GM23338 (cell line): Measurements from ENCODE around the gene SH3RF3. TPM values are rescaled to one million over a fixed set of nuclear protein-coding genes. Genes with fewer than 3 reads are reported as not detected.

ENCODE experiments used
- ATAC-seq: fragments of 200-7000 bp; cut with Tn5 transposase; 3 replicates; pipeline ENCODE4 v1.9.1; 2020
- DNase-seq: peaks from one replicate; pipeline ENCODE4 v3.0.0-alpha.2; 2015; ENCODE audit warnings: low spot score
- H2AFZ ChIP-seq: fragments of 200-600 bp; sonication (generic); 2 replicates; pipeline ENCODE4 v1.8.0; 2016; ENCODE audit warnings: antibody characterized with exemption, mild to moderate bottlenecking, moderate library complexity
- H3F3A ChIP-seq: fragments of 200-600 bp; sonication (generic); replicated peaks from 2 replicates; pipeline ENCODE4 v1.8.0; 2017; ENCODE audit warnings: antibody characterized with exemption, mixed run types, low read depth
- H3K27ac ChIP-seq: fragments of 200-600 bp; sonication (generic); 2 replicates; pipeline ENCODE4 v1.6.1; 2016; ENCODE audit warnings: low read depth
- H3K27me3 ChIP-seq: fragments of 200-600 bp; sonication (generic); 2 replicates; pipeline ENCODE4 v1.8.0; 2016; ENCODE audit warnings: mild to moderate bottlenecking, mixed run types, moderate library complexity; ENCODE audit not compliant: insufficient read depth
- H3K36me3 ChIP-seq: fragments of 200-600 bp; sonication (generic); 2 replicates; pipeline ENCODE4 v1.8.0; 2016; ENCODE audit warnings: mild to moderate bottlenecking; ENCODE audit not compliant: insufficient read depth
- H3K4me1 ChIP-seq: fragments of 200-600 bp; sonication (generic); 2 replicates; pipeline ENCODE4 v1.8.0; 2016; ENCODE audit warnings: mild to moderate bottlenecking, moderate library complexity; ENCODE audit not compliant: insufficient read depth
- H3K4me2 ChIP-seq: fragments of 200-600 bp; sonication (generic); 2 replicates; pipeline ENCODE4 v1.7.1; 2017; ENCODE audit warnings: mixed run types
- H3K4me3 ChIP-seq: fragments of 200-600 bp; sonication (generic); 2 replicates; pipeline ENCODE4 v1.6.1; 2016; ENCODE audit warnings: mixed run types
- H3K79me2 ChIP-seq: fragments of 200-600 bp; sonication (generic); replicated peaks from 2 replicates; pipeline ENCODE4 v1.8.0; 2017; ENCODE audit warnings: mild to moderate bottlenecking; ENCODE audit not compliant: insufficient read depth
- H3K9me2 ChIP-seq: fragments of 200-600 bp; sonication (generic); 2 replicates; pipeline ENCODE4 v1.8.0; 2017; ENCODE audit not compliant: insufficient read depth
- H4K20me1 ChIP-seq: fragments of 200-600 bp; sonication (generic); replicated peaks from 2 replicates; pipeline ENCODE4 v1.8.0; 2017; ENCODE audit warnings: mild to moderate bottlenecking; ENCODE audit not compliant: insufficient read depth
- H3K27ac Mint-ChIP-seq: 2 replicates; pipeline ENCODE4 v1.8.0; 2020; ENCODE audit warnings: inconsistent platforms, mild to moderate bottlenecking, moderate library complexity, mixed read lengths
- H3K27me3 Mint-ChIP-seq: 3 replicates; pipeline ENCODE4 v1.8.0; 2022; ENCODE audit warnings: low read depth, mild to moderate bottlenecking, moderate library complexity, mixed read lengths, inconsistent platforms; ENCODE audit not compliant: insufficient read depth, poor library complexity
- H3K36me3 Mint-ChIP-seq: 3 replicates; pipeline ENCODE4 v1.8.0; 2021; ENCODE audit warnings: low read depth, mild to moderate bottlenecking, inconsistent platforms, moderate library complexity, mixed read lengths
- H3K4me1 Mint-ChIP-seq: 3 replicates; pipeline ENCODE4 v1.8.0; 2020; ENCODE audit warnings: mild to moderate bottlenecking, inconsistent platforms, mixed read lengths
- H3K4me3 Mint-ChIP-seq: 3 replicates; pipeline ENCODE4 v1.8.0; 2021; ENCODE audit warnings: moderate library complexity, mild to moderate bottlenecking, inconsistent platforms, mixed read lengths
- H3K9me3 Mint-ChIP-seq: 3 replicates; pipeline ENCODE4 v1.8.0; 2020; ENCODE audit warnings: moderate library complexity, mild to moderate bottlenecking, inconsistent platforms, mixed read lengths
- ETS1 ChIP-seq: IDR thresholded peaks from 2 replicates; pipeline ENCODE4 v1.6.1; 2016; ENCODE audit warnings: antibody characterized with exemption
- EZH2 ChIP-seq: fragments of 200-600 bp; sonication (generic); IDR thresholded peaks from one replicate; pipeline ENCODE4 v1.8.0; 2017; ENCODE audit warnings: antibody characterized with exemption, mild to moderate bottlenecking, low read depth; ENCODE audit not compliant: unreplicated experiment
- EZH2phosphoT487 ChIP-seq: fragments of 200-600 bp; sonication (generic); IDR thresholded peaks from one replicate; pipeline ENCODE4 v1.8.1; 2018; ENCODE audit warnings: antibody characterized with exemption; ENCODE audit not compliant: unreplicated experiment
- JUNB ChIP-seq: IDR thresholded peaks from one replicate; pipeline ENCODE4 v1.6.1; 2016; ENCODE audit warnings: antibody characterized with exemption; ENCODE audit not compliant: unreplicated experiment
- NANOG ChIP-seq: IDR thresholded peaks from 2 replicates; pipeline ENCODE4 v1.6.1; 2016; ENCODE audit warnings: antibody characterized with exemption, borderline replicate concordance
- REST ChIP-seq: IDR thresholded peaks from one replicate; pipeline ENCODE4 v1.6.1; 2018; ENCODE audit warnings: antibody characterized with exemption; ENCODE audit not compliant: unreplicated experiment
- STAT1 ChIP-seq: IDR thresholded peaks from one replicate; pipeline ENCODE4 v1.6.1; 2016; ENCODE audit warnings: antibody characterized with exemption; ENCODE audit not compliant: unreplicated experiment
- polyA plus RNA-seq: library from polyadenylated mRNA; unstranded; fragments of >200 nt; fragmentation: Nextera tagmentation; extraction: Ambion mirVana; gene quantifications from 2 replicates; pipeline ENCODE4 v1.2.1, GENCODE V29; 2016
- total RNA-seq: library from RNA; depleted of rRNA; stranded (reverse); fragments of >200 nt; shearing (Covaris generic); gene quantifications from 2 replicates; pipeline ENCODE4 v1.2.3, GENCODE V29; 2014

Gene SH3RF3
- total and polyA plus RNA-seq, 2 experiments from 2014 or later = 0.11 to 0.63 TPM

- TF ChIP-seq REST (peak; percentile 63), EZH2 (no peak)
- DNase-seq = no peak
- Histone ChIP-seq H3K9me2 (no peaks in the 10 kb centered on the region), H3K79me2 (no peaks in the 10 kb centered on the region), H3K4me1 (peaks cover 3% of the 10 kb centered on the region; the same call in 1 of the 2 replicates), H4K20me1 (no peaks in the 10 kb centered on the region), H2AFZ (no peak overlapping the region), H3F3A (no peaks in the 10 kb centered on the region), H3K27me3 (no peaks in the 10 kb centered on the region), H3K4me2 (no peak overlapping the region), H3K36me3 (no peaks in the 10 kb centered on the region), H3K27ac (no peak overlapping the region), H3K4me3 (no peak overlapping the region)
- Mint-ChIP-seq H3K4me1 (peaks cover 13% of the 10 kb centered on the region), H3K9me3 (no peaks in the 10 kb centered on the region), H3K27me3 (peaks cover 22% of the 10 kb centered on the region), H3K27ac (no peak overlapping the region), H3K36me3 (no peaks in the 10 kb centered on the region), H3K4me3 (no peak overlapping the region)
- no peak for ATAC-seq
Measured at GRCh38 chr2:109404681-109405080, 275.7 kb downstream of the SH3RF3 start.

- H3K9me2 ChIP-seq = no peaks in the 10 kb centered on the region
- Mint-ChIP-seq H3K4me3 (no peak overlapping the region), H3K36me3 (no peaks in the 10 kb centered on the region), H3K27me3 (peaks cover 18% of the 10 kb centered on the region), H3K27ac (no peak overlapping the region), H3K4me1 (peaks cover 21% of the 10 kb centered on the region), H3K9me3 (no peaks in the 10 kb centered on the region)
- no peaks in the 10 kb centered on the region for H3F3A ChIP-seq
- no peak for TF ChIP-seq STAT1
- no peak overlapping the region for H3K27ac ChIP-seq
- no peak for DNase-seq
- no peak overlapping the region for H2AFZ ChIP-seq
- H3K79me2 ChIP-seq = no peaks in the 10 kb centered on the region
- peaks cover 8% of the 10 kb centered on the region; the same call in 1 of the 2 replicates for H3K4me1 ChIP-seq
- no peak overlapping the region for H3K4me3 ChIP-seq
- H3K4me2 ChIP-seq = no peak overlapping the region
- H4K20me1 ChIP-seq = no peaks in the 10 kb centered on the region
- ATAC-seq = no peak
- no peaks in the 10 kb centered on the region for H3K36me3 ChIP-seq
- no peaks in the 10 kb centered on the region for H3K27me3 ChIP-seq
Measured at GRCh38 chr2:109405873-109406272, 276.9 kb downstream of the SH3RF3 start.

- no peak for ATAC-seq
- Mint-ChIP-seq H3K4me1 (peaks cover 21% of the 10 kb centered on the region), H3K27ac (no peak overlapping the region), H3K9me3 (no peaks in the 10 kb centered on the region), H3K4me3 (no peak overlapping the region), H3K27me3 (peaks cover 19% of the 10 kb centered on the region), H3K36me3 (no peaks in the 10 kb centered on the region)
- H3F3A ChIP-seq = no peaks in the 10 kb centered on the region
- H3K36me3 ChIP-seq = no peaks in the 10 kb centered on the region
- H3K4me2 ChIP-seq = no peak overlapping the region
- no peaks in the 10 kb centered on the region for H3K9me2 ChIP-seq
- H3K27ac ChIP-seq = no peak overlapping the region
- H4K20me1 ChIP-seq = no peaks in the 10 kb centered on the region
- no peak overlapping the region for H3K4me3 ChIP-seq
- H3K4me1 ChIP-seq = peaks cover 8% of the 10 kb centered on the region; the same call in 1 of the 2 replicates
- DNase-seq = no peak
- no peak overlapping the region for H2AFZ ChIP-seq
- TF ChIP-seq NANOG (no peak), EZH2phosphoT487 (no peak), ETS1 (no peak), JUNB (no peak), EZH2 (no peak)
- H3K79me2 ChIP-seq = no peaks in the 10 kb centered on the region
- no peaks in the 10 kb centered on the region for H3K27me3 ChIP-seq
Measured at GRCh38 chr2:109406301-109406700, 277.3 kb downstream of the SH3RF3 start.
